NCI-H1105 (cell line): ENCODE measurements around the gene LANCL3.
A peak's percentile ranks its signal among the peaks of the same experiment; 100 is the strongest.
"Not testable (repeated sequence)": the region's sequence is repeated elsewhere in the genome, so short reads cannot be mapped to it uniquely, and the experiment has no call there.

Experiments used
- DNase-seq: peaks from one replicate; lab custom pipeline; 2025; lab: John Stamatoyannopoulos, UW

LANCL3 gene

GRCh38 chrX:37571426-37572107, at the start of gene LANCL3:
LANCL3 (plus strand) TSS chrX:37571661; CDS start chrX:37571871, 210 bp downstream.
- DNase-seq = not testable (repeated sequence)

GRCh38 chrX:37523673-37524072, 47.8 kb upstream of the LANCL3 start:
- not testable (repeated sequence) for DNase-seq

GRCh38 chrX:37541991-37542390, 29.5 kb upstream of the LANCL3 start:
- no peak for DNase-seq

GRCh38 chrX:37542791-37543190, 28.7 kb upstream of the LANCL3 start:
- no peak for DNase-seq

GRCh38 chrX:37543324-37543723, 28.1 kb upstream of the LANCL3 start:
- no peak for DNase-seq

- not testable (repeated sequence) for DNase-seq
Measured at GRCh38 chrX:37544531-37544930, 26.9 kb upstream of the LANCL3 start.

GRCh38 chrX:37545066-37545465, 26.4 kb upstream of the LANCL3 start:
- DNase-seq = no peak

GRCh38 chrX:37549619-37550018, 21.8 kb upstream of the LANCL3 start:
- not testable (repeated sequence) for DNase-seq

- DNase-seq = no peak
Measured at GRCh38 chrX:37553476-37553875, 18.0 kb upstream of the LANCL3 start.

- not testable (repeated sequence) for DNase-seq
Measured at GRCh38 chrX:37565254-37565653, 6.2 kb upstream of the LANCL3 start.

GRCh38 chrX:37570349-37570748, 1.1 kb upstream of the LANCL3 start:
- DNase-seq = not testable (repeated sequence)

GRCh38 chrX:37572108-37572587, 687 bp downstream of the LANCL3 start:
- not testable (repeated sequence) for DNase-seq

- not testable (repeated sequence) for DNase-seq
Measured at GRCh38 chrX:37573121-37573520, 1.7 kb downstream of the LANCL3 start.

- DNase-seq = no peak
Measured at GRCh38 chrX:37578045-37578444, 6.6 kb downstream of the LANCL3 start.

GRCh38 chrX:37580080-37580479, 8.6 kb downstream of the LANCL3 start:
- no peak for DNase-seq

- not testable (repeated sequence) for DNase-seq
Measured at GRCh38 chrX:37587337-37587736, 15.9 kb downstream of the LANCL3 start.

GRCh38 chrX:37590047-37590446, 18.6 kb downstream of the LANCL3 start:
- no peak for DNase-seq

- no peak for DNase-seq
Measured at GRCh38 chrX:37594755-37595382, 23.4 kb downstream of the LANCL3 start.

- DNase-seq = peak; percentile 28
Measured at GRCh38 chrX:37599729-37600128, 28.3 kb downstream of the LANCL3 start.

- no peak for DNase-seq
Measured at GRCh38 chrX:37603938-37604409, 32.5 kb downstream of the LANCL3 start.

- no peak for DNase-seq
Measured at GRCh38 chrX:37607243-37607642, 35.8 kb downstream of the LANCL3 start.

GRCh38 chrX:37608156-37608555, 36.7 kb downstream of the LANCL3 start:
- no peak for DNase-seq

GRCh38 chrX:37609727-37610126, 38.3 kb downstream of the LANCL3 start:
- no peak for DNase-seq
